Omental fat pad (tissue), 4 donors: ENCODE measurements around the gene HOXC10. TPM values are rescaled to one million over a fixed set of nuclear protein-coding genes. Genes with fewer than 3 reads are reported as not detected.

Experiments
- ATAC-seq: fragments of 150-250 bp; one replicate; pipeline ENCODE4 v1.9.1; 2016; ENCODE audit warnings: mild to moderate bottlenecking, moderate library complexity; ENCODE audit not compliant: low FRiP score
- DNase-seq: peaks from one replicate; pipeline ENCODE4 v3.0.0-alpha.2; 2019; ENCODE audit warnings: low spot score
- CTCF ChIP-seq, 3 donors: fragments of 450-650 bp; IDR thresholded peaks; one replicate each; pipeline ENCODE4 v1.5.1; 2016 to 2017; ENCODE audit warnings: antibody characterized with exemption in 3 of 3, mild to moderate bottlenecking in 3 of 3, moderate library complexity in 2 of 3
- total RNA-seq, 4 donors: library from RNA; depleted of rRNA; stranded (reverse); fragments of >200 nt; gene quantifications; one replicate each; pipeline ENCODE4 v1.1.0, GENCODE V29; 2016

Gene HOXC10
- total RNA-seq, 4 donors from 2014 or later: not detected

- DNase-seq (no peak), ATAC-seq (no peak)
- no peak for TF ChIP-seq CTCF (IDR thresholded peaks at IDR 0.05)
Observed at GRCh38 chr12:53966385-53967133, 18.4 kb upstream of the HOXC10 start.

DNA sequence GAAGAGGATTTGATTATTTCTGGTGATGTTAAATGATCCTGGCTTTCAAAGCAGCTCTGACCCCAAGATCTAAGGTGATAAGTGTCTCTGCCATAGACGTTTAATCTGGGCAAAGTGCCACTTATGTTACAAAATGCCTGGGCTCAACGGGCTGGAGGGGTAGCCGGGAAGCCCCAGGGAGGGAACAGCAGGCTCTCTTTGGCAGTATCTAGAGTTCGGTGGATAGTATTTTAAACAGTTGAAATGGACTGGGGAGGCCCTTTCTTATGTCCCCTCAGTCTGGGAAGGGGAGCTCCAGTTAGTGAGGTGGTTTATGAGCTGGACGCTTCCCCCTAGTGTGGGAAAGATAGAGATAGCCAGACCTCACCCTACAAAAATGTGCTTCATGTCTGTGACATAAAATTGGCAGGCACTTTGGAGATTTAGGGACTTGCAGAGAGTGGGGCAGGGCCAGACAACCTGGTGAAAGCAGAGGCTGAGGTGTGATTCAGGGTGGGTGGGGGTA lies 17.5 kb upstream of the HOXC10 start:
- no peak for ATAC-seq
- no peak for DNase-seq
- no peak for TF ChIP-seq CTCF (IDR thresholded peaks at IDR 0.05)

GRCh38 chr12:53968214-53969127 lies 16.5 kb upstream of the HOXC10 start:
- ATAC-seq (no peak), DNase-seq (no peak)
- TF ChIP-seq CTCF (IDR thresholded peaks at IDR 0.05): no peak

- ATAC-seq: no peak
- TF ChIP-seq CTCF (IDR thresholded peaks at IDR 0.05): no peak
- DNase-seq: no peak
Observed at GRCh38 chr12:53969588-53970259, 15.2 kb upstream of the HOXC10 start.

DNA sequence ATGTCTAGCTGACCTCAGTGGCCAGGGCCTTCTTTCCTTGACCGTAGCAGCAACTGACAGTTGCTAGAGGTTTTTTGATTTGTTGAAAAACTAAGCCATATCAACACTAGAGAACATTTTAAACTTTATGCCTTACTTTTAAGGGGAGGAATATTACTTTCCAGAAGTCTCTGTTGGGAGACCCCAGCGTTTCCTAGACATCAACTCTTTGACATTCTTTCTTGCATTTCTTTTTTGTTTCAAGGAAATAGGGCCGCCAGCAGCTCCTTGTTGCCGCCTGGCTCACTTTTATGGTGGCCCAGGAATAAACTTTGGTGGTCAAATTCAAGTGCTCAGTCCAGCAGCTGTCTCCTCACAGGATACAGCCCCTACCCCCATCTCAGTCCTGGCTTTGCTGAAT lies 14.5 kb upstream of the HOXC10 start:
- TF ChIP-seq CTCF (IDR thresholded peaks at IDR 0.05): no peak
- ATAC-seq (no peak), DNase-seq (no peak)

- ATAC-seq: no peak
- DNase-seq: no peak
- no peak for TF ChIP-seq CTCF (IDR thresholded peaks at IDR 0.05)
Observed at GRCh38 chr12:53971129-53971528, 13.8 kb upstream of the HOXC10 start.
